ENCODE measurements around the gene MAML2.

MAML2 gene

DNA sequence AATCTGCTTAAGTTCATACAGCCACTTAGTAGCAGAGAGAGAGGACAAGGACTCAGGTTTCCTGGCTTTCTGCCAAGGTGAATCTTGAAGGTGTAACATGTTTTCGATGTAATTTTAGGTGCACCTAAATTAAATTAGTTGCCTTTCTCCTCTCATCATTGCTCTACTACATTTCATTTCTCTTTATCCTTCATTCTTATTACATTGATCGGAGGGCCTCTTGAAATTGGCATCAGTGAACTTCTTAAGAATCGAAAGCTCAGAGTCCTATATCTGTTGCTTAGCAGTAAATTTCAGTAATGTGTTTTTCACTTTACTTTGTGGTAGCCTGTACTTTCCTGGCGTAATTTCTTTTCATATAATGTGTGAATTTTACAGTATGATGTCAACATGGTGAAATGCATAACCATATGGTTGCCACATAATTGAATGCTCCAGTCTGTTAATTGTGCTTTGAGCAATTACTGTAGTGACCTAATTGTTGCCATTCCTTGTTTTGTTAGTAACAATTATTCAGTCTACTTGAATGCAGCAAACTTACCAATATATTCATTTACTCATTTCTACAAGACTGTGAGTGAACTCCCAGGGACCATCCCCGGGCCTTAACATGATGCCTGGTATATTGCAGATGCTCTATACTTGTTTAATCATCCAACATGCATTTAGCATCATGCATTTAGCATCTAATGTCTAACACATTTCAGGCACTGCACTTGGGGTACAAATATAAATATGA is 138.1 kb downstream of the MAML2 start:
- H3K27ac ChIP-seq = no peak overlapping the region
- ChIA-PET CTCF (no interaction called here), POLR2A (ENCODE audit: low non-redundant PET) (no interaction called here)
- no peak for DNase-seq (ENCODE audit: low spot score)
- no peak for TF ChIP-seq CTCF (conservative IDR thresholded peaks at IDR 0.05; ENCODE audit: low read depth)

- POLR2A ChIA-PET (ENCODE audit: low non-redundant PET) = no interaction called here
- no peak for TF ChIP-seq CTCF (conservative IDR thresholded peaks at IDR 0.05; ENCODE audit: low read depth)
- H3K27ac ChIP-seq = no peak overlapping the region
- DNase-seq (ENCODE audit: low spot score) = no peak
- CTCF ChIA-PET = no interaction called here
Measured at GRCh38 chr11:96204366-96204659, 138.7 kb downstream of the MAML2 start.

DNA sequence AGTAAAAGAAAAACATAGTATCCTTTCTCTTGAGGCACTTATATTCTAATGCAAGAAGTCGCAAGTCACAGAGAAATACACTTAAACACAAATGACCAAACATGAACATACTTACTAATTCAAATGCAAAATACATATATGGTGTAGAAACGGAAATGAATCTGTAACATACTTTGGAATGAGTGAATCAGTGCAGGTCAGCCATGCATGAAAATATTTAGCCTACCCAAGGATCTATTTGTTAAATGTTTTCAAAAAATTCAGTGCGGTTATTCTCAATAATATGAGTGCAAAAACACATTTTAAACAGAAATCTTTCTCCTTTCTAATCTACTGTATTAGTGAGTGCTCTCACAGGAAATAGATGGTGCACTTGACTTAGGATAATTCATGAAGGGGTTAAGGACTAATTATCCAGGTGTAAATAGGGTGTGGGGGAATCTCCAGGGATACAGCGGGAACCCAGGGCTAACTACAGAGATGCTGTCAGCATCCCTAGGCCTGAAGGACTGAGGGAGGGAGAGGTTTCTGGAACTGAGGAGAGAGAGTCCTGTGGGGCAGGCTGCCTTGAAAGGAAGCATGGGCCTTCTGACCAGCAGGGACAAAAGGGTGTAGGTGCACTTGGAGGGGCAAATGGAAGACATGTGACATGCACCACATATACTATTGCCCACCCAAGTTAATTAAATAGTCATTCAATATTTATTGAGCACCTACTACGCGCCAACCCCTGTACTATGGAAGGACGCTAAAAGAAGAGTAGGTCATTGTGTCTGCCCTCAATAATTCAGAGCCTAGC is 139.2 kb downstream of the MAML2 start:
- ChIA-PET POLR2A (ENCODE audit: low non-redundant PET) (no interaction called here), CTCF (no interaction called here)
- no peak overlapping the region for H3K27ac ChIP-seq
- no peak for DNase-seq (ENCODE audit: low spot score)
- no peak for TF ChIP-seq CTCF (conservative IDR thresholded peaks at IDR 0.05; ENCODE audit: low read depth)

- H3K27ac ChIP-seq = no peak overlapping the region
- no peak for TF ChIP-seq CTCF (conservative IDR thresholded peaks at IDR 0.05; ENCODE audit: low read depth)
- ChIA-PET CTCF (no interaction called here), POLR2A (ENCODE audit: low non-redundant PET) (no interaction called here)
- no peak for DNase-seq (ENCODE audit: low spot score)
Measured at GRCh38 chr11:96200243-96200642, 142.8 kb downstream of the MAML2 start.

- ChIA-PET CTCF (no interaction called here), POLR2A (ENCODE audit: low non-redundant PET) (no interaction called here)
- no peak for TF ChIP-seq CTCF (conservative IDR thresholded peaks at IDR 0.05; ENCODE audit: low read depth)
- H3K27ac ChIP-seq = no peak overlapping the region
- DNase-seq (ENCODE audit: low spot score) = no peak
Measured at GRCh38 chr11:96199563-96200025, 143.4 kb downstream of the MAML2 start.

- H3K27ac ChIP-seq = no peak overlapping the region
- no peak for TF ChIP-seq CTCF (conservative IDR thresholded peaks at IDR 0.05; ENCODE audit: low read depth)
- ChIA-PET CTCF (no interaction called here), POLR2A (ENCODE audit: low non-redundant PET) (no interaction called here)
- DNase-seq (ENCODE audit: low spot score) = no peak
Measured at GRCh38 chr11:96197801-96198701, 144.9 kb downstream of the MAML2 start.
